ENCODE measurements around the gene TMSB15B. TPM values are rescaled to one million over a fixed set of nuclear protein-coding genes. Genes with fewer than 3 reads are reported as not detected.
"Not testable (repeated sequence)": the region's sequence is repeated elsewhere in the genome, so short reads cannot be mapped to it uniquely, and the experiment has no call there.

Gene TMSB15B
- total RNA-seq, result 1 to 10 TPM; 5.8 to 7.5 TPM

- POLR2A ChIA-PET, CTCF ChIA-PET: not testable (repeated sequence)
Observed at GRCh38 chrX:103962411-103963278, at the start of gene TMSB15B. TSS of gene TMSB15B (plus strand) at chrX:103962627.

GRCh38 chrX:103913356-103914020, 48.9 kb upstream of the TMSB15B start:
- CTCF ChIA-PET, result no interaction called here
- POLR2A ChIA-PET, result no interaction called here

- POLR2A ChIA-PET, result interaction anchor here (0.6 kb wide), 1 partner anchor 239 kb away, joined by 3 read pairs; the partner anchor contains the start of gene SLC25A53
- CTCF ChIA-PET, result interaction anchor here (0.7 to 1.0 kb wide), 2 partner anchors 9 to 73 kb away, joined by 3 read pairs; no protein-coding TSS in a partner anchor
Observed at GRCh38 chrX:103918050-103918449, 44.4 kb upstream of the TMSB15B start.

GRCh38 chrX:103918571-103919269, 43.7 kb upstream of the TMSB15B start:
- ChIA-PET CTCF (interaction anchor here (0.7 kb wide), 1 partner anchor 73 kb away, joined by 3 read pairs; no protein-coding TSS in a partner anchor), POLR2A (interaction anchor here (0.9 kb wide), 1 partner anchor 239 kb away, joined by 3 read pairs; no protein-coding TSS in a partner anchor)

GRCh38 chrX:103919270-103919637, 43.2 kb upstream of the TMSB15B start:
- CTCF ChIA-PET, result no interaction called here

GRCh38 chrX:103920515-103920914, 41.9 kb upstream of the TMSB15B start:
- POLR2A ChIA-PET, CTCF ChIA-PET: not testable (repeated sequence)

More at GRCh38 chrX:103919270-103919637, 43.2 kb upstream of the TMSB15B start:
- POLR2A ChIA-PET, result interaction anchor here (0.9 kb wide), 1 partner anchor 238 kb away, joined by 3 read pairs; no protein-coding TSS in a partner anchor

- CTCF ChIA-PET, result no interaction called here
- POLR2A ChIA-PET, result no interaction called here
Observed at GRCh38 chrX:103927030-103927429, 35.4 kb upstream of the TMSB15B start.

- POLR2A ChIA-PET, result no interaction called here
- CTCF ChIA-PET, result no interaction called here
Observed at GRCh38 chrX:103927633-103928032, 34.8 kb upstream of the TMSB15B start.

GRCh38 chrX:103932133-103932532, 30.3 kb upstream of the TMSB15B start:
- CTCF ChIA-PET, result no interaction called here

GRCh38 chrX:103940257-103940656, 22.2 kb upstream of the TMSB15B start:
- CTCF ChIA-PET, POLR2A ChIA-PET: not testable (repeated sequence)

More at GRCh38 chrX:103932133-103932532, 30.3 kb upstream of the TMSB15B start:
- POLR2A ChIA-PET, result no interaction called here

GRCh38 chrX:103941201-103941975, 21.0 kb upstream of the TMSB15B start:
- CTCF ChIA-PET, result no interaction called here
- POLR2A ChIA-PET, result no interaction called here

GRCh38 chrX:103949506-103949905, 12.9 kb upstream of the TMSB15B start:
- POLR2A ChIA-PET, result no interaction called here

GRCh38 chrX:103953353-103953752, 9.1 kb upstream of the TMSB15B start:
- POLR2A ChIA-PET, result no interaction called here
- CTCF ChIA-PET, result no interaction called here

More at GRCh38 chrX:103949506-103949905, 12.9 kb upstream of the TMSB15B start:
- CTCF ChIA-PET, result no interaction called here

GRCh38 chrX:103954259-103954658, 8.2 kb upstream of the TMSB15B start:
- POLR2A ChIA-PET, result no interaction called here
- CTCF ChIA-PET, result no interaction called here

- POLR2A ChIA-PET, result not testable (repeated sequence)
Observed at GRCh38 chrX:103960599-103960998, 1.8 kb upstream of the TMSB15B start.

GRCh38 chrX:103983508-103983907, 21.1 kb downstream of the TMSB15B start:
- CTCF ChIA-PET, POLR2A ChIA-PET: not testable (repeated sequence)

More at GRCh38 chrX:103960599-103960998, 1.8 kb upstream of the TMSB15B start:
- CTCF ChIA-PET, result not testable (repeated sequence)

- CTCF ChIA-PET, result no interaction called here
- POLR2A ChIA-PET, result no interaction called here
Observed at GRCh38 chrX:103999234-103999633, 36.8 kb downstream of the TMSB15B start.

GRCh38 chrX:104008831-104009230, 46.4 kb downstream of the TMSB15B start:
- POLR2A ChIA-PET, result no interaction called here
- CTCF ChIA-PET, result no interaction called here

- POLR2A ChIA-PET, result no interaction called here
Observed at GRCh38 chrX:104013158-104013557, 50.7 kb downstream of the TMSB15B start.

GRCh38 chrX:104013606-104014005, 51.2 kb downstream of the TMSB15B start, which contains the start of gene H2BW1:
TSS of gene H2BW1 (minus strand) at chrX:104013708. CDS start at chrX:104013576, 132 bp downstream.
- POLR2A ChIA-PET, result no interaction called here
- CTCF ChIA-PET, result no interaction called here

More at GRCh38 chrX:104013158-104013557, 50.7 kb downstream of the TMSB15B start:
- CTCF ChIA-PET, result no interaction called here

Data from activated CD8-positive, alpha-beta memory T cell treated with anti-CD3 and anti-CD28 coated beads for 36 hours (primary cell).